Stimulated activated effector memory CD8-positive, alpha-beta T cell treated with anti-CD3 and anti-CD28 coated beads, Interleukin-12 subunit alpha, Interleukin-12 subunit beta, amount 100 ng/mL, for 72 hours (primary cell): ENCODE results near the gene CCDC68.

ENCODE experiments used
- ATAC-seq: fragments of 150-1000 bp; cut with Tn5 transposase; 2 replicates; pipeline ENCODE4 v1.10.0; 2021
- DNase-seq, 2 donors: peaks; one replicate each; pipeline ENCODE4 v3.0.0; 2021 to 2022; ENCODE audit warnings: low spot score in 2 of 2
- H3K27ac Mint-ChIP-seq: one replicate; pipeline ENCODE4 v1.8.0; 2022; ENCODE audit warnings: mild to moderate bottlenecking, mixed read lengths
- H3K36me3 Mint-ChIP-seq: one replicate; pipeline ENCODE4 v1.8.0; 2022; ENCODE audit warnings: mild to moderate bottlenecking, mixed read lengths
- H3K4me1 Mint-ChIP-seq: one replicate; pipeline ENCODE4 v1.8.0; 2022; ENCODE audit warnings: mixed read lengths
- H3K4me3 Mint-ChIP-seq: one replicate; pipeline ENCODE4 v1.8.0; 2022; ENCODE audit warnings: mild to moderate bottlenecking, mixed read lengths
- H3K9me3 Mint-ChIP-seq: one replicate; pipeline ENCODE4 v1.8.0; 2022; ENCODE audit warnings: mixed read lengths

The CCDC68 gene

GRCh38 chr18:54946149-54946581 is 13.1 kb downstream of the CCDC68 start:
- ATAC-seq = peak; percentile 79
- Mint-ChIP-seq H3K4me3 (peak overlapping the region; percentile 61), H3K9me3 (no peaks in the 10 kb centered on the region), H3K4me1 (peaks cover 11% of the 10 kb centered on the region), H3K36me3 (no peaks in the 10 kb centered on the region), H3K27ac (peak overlapping the region; percentile 92)
- peak in 1 of 2 donors; percentile 55 for DNase-seq

GRCh38 chr18:54945576-54946125 is 13.6 kb downstream of the CCDC68 start:
- no peak for ATAC-seq
- Mint-ChIP-seq H3K27ac (peak overlapping the region; percentile 92), H3K9me3 (no peaks in the 10 kb centered on the region), H3K4me1 (peaks cover 11% of the 10 kb centered on the region), H3K36me3 (no peaks in the 10 kb centered on the region), H3K4me3 (peak overlapping the region; percentile 61)
- no peak for DNase-seq

- no peak for ATAC-seq
- Mint-ChIP-seq H3K36me3 (no peaks in the 10 kb centered on the region), H3K27ac (no peak overlapping the region), H3K4me1 (peaks cover 6% of the 10 kb centered on the region), H3K9me3 (no peaks in the 10 kb centered on the region), H3K4me3 (no peak overlapping the region)
- DNase-seq = no peak
Measured at GRCh38 chr18:54942569-54942968, 16.7 kb downstream of the CCDC68 start.

- ATAC-seq = no peak
- H3K36me3 Mint-ChIP-seq = no peaks in the 10 kb centered on the region
- H3K4me1 Mint-ChIP-seq = peaks cover 6% of the 10 kb centered on the region
- no peaks in the 10 kb centered on the region for H3K9me3 Mint-ChIP-seq
- H3K27ac Mint-ChIP-seq = no peak overlapping the region
- H3K4me3 Mint-ChIP-seq = no peak overlapping the region
- no peak for DNase-seq
Measured at GRCh38 chr18:54942144-54942543, 17.1 kb downstream of the CCDC68 start.

- no peak for ATAC-seq
- H3K4me3 Mint-ChIP-seq = no peak overlapping the region
- H3K4me1 Mint-ChIP-seq = no peaks in the 10 kb centered on the region
- no peaks in the 10 kb centered on the region for H3K36me3 Mint-ChIP-seq
- no peaks in the 10 kb centered on the region for H3K9me3 Mint-ChIP-seq
- DNase-seq = no peak
- H3K27ac Mint-ChIP-seq = no peak overlapping the region
Measured at GRCh38 chr18:54939361-54939917, 19.8 kb downstream of the CCDC68 start.

GRCh38 chr18:54938506-54938905 is 20.8 kb downstream of the CCDC68 start:
- H3K27ac Mint-ChIP-seq = no peak overlapping the region
- no peaks in the 10 kb centered on the region for H3K36me3 Mint-ChIP-seq
- no peak for ATAC-seq
- H3K9me3 Mint-ChIP-seq = no peaks in the 10 kb centered on the region
- H3K4me1 Mint-ChIP-seq = no peaks in the 10 kb centered on the region
- H3K4me3 Mint-ChIP-seq = no peak overlapping the region
- no peak for DNase-seq

GRCh38 chr18:54932472-54932871 is 26.8 kb downstream of the CCDC68 start:
- no peaks in the 10 kb centered on the region for H3K36me3 Mint-ChIP-seq
- no peak overlapping the region for H3K27ac Mint-ChIP-seq
- no peaks in the 10 kb centered on the region for H3K4me1 Mint-ChIP-seq
- H3K4me3 Mint-ChIP-seq = no peak overlapping the region
- ATAC-seq = no peak
- DNase-seq = no peak
- H3K9me3 Mint-ChIP-seq = no peaks in the 10 kb centered on the region

GRCh38 chr18:54931152-54931551 is 28.1 kb downstream of the CCDC68 start:
- Mint-ChIP-seq H3K4me1 (no peaks in the 10 kb centered on the region), H3K4me3 (no peak overlapping the region), H3K36me3 (no peaks in the 10 kb centered on the region), H3K27ac (no peak overlapping the region), H3K9me3 (no peaks in the 10 kb centered on the region)
- DNase-seq = no peak
- ATAC-seq = no peak

- H3K27ac Mint-ChIP-seq = no peak overlapping the region
- ATAC-seq = no peak
- no peak overlapping the region for H3K4me3 Mint-ChIP-seq
- H3K4me1 Mint-ChIP-seq = no peaks in the 10 kb centered on the region
- no peak for DNase-seq
- no peaks in the 10 kb centered on the region for H3K9me3 Mint-ChIP-seq
- H3K36me3 Mint-ChIP-seq = no peaks in the 10 kb centered on the region
Measured at GRCh38 chr18:54928236-54928635, 31.0 kb downstream of the CCDC68 start.

- no peaks in the 10 kb centered on the region for H3K36me3 Mint-ChIP-seq
Measured at GRCh38 chr18:54926593-54927325, 32.5 kb downstream of the CCDC68 start.

GRCh38 chr18:54924948-54925347 is 34.3 kb downstream of the CCDC68 start:
- no peak overlapping the region for H3K4me3 Mint-ChIP-seq
- no peak for DNase-seq
- H3K4me1 Mint-ChIP-seq = no peaks in the 10 kb centered on the region
- ATAC-seq = no peak
- H3K9me3 Mint-ChIP-seq = peaks cover 2% of the 10 kb centered on the region
- H3K27ac Mint-ChIP-seq = no peak overlapping the region
- H3K36me3 Mint-ChIP-seq = no peaks in the 10 kb centered on the region

More at GRCh38 chr18:54926593-54927325, 32.5 kb downstream of the CCDC68 start:
- Mint-ChIP-seq H3K4me3 (no peak overlapping the region), H3K27ac (no peak overlapping the region), H3K4me1 (no peaks in the 10 kb centered on the region), H3K9me3 (peaks cover 2% of the 10 kb centered on the region)
- no peak for ATAC-seq
- DNase-seq = no peak

GRCh38 chr18:54923339-54923956 is 35.8 kb downstream of the CCDC68 start:
- peaks cover 2% of the 10 kb centered on the region for H3K9me3 Mint-ChIP-seq
- H3K36me3 Mint-ChIP-seq = no peaks in the 10 kb centered on the region

GRCh38 chr18:54919412-54919811 is 39.8 kb downstream of the CCDC68 start:
- Mint-ChIP-seq H3K4me3 (no peak overlapping the region), H3K4me1 (no peaks in the 10 kb centered on the region), H3K36me3 (no peaks in the 10 kb centered on the region), H3K9me3 (peaks cover 2% of the 10 kb centered on the region), H3K27ac (no peak overlapping the region)
- DNase-seq = no peak
- no peak for ATAC-seq

More at GRCh38 chr18:54923339-54923956, 35.8 kb downstream of the CCDC68 start:
- H3K4me3 Mint-ChIP-seq = no peak overlapping the region
- DNase-seq (no peak), ATAC-seq (no peak)
- H3K27ac Mint-ChIP-seq = no peak overlapping the region
- no peaks in the 10 kb centered on the region for H3K4me1 Mint-ChIP-seq

GRCh38 chr18:54918060-54918459 is 41.2 kb downstream of the CCDC68 start:
- no peak overlapping the region for H3K4me3 Mint-ChIP-seq
- H3K9me3 Mint-ChIP-seq = peaks cover 2% of the 10 kb centered on the region
- no peak for DNase-seq
- no peaks in the 10 kb centered on the region for H3K4me1 Mint-ChIP-seq
- H3K27ac Mint-ChIP-seq = no peak overlapping the region
- ATAC-seq = no peak
- H3K36me3 Mint-ChIP-seq = no peaks in the 10 kb centered on the region

- Mint-ChIP-seq H3K4me1 (no peaks in the 10 kb centered on the region), H3K36me3 (no peaks in the 10 kb centered on the region), H3K9me3 (no peaks in the 10 kb centered on the region), H3K27ac (no peak overlapping the region), H3K4me3 (no peak overlapping the region)
- no peak for ATAC-seq
- DNase-seq = no peak
Measured at GRCh38 chr18:54916507-54916906, 42.8 kb downstream of the CCDC68 start.

GRCh38 chr18:54914816-54915215 is 44.4 kb downstream of the CCDC68 start:
- H3K36me3 Mint-ChIP-seq = no peaks in the 10 kb centered on the region
- no peaks in the 10 kb centered on the region for H3K4me1 Mint-ChIP-seq
- H3K27ac Mint-ChIP-seq = no peak overlapping the region

More at GRCh38 chr18:54914816-54915215, 44.4 kb downstream of the CCDC68 start:
- no peak for ATAC-seq
- Mint-ChIP-seq H3K9me3 (no peaks in the 10 kb centered on the region), H3K4me3 (no peak overlapping the region)
- no peak for DNase-seq
